Spleen (tissue), 11 donors: ENCODE measurements around the gene ELN. TPM values are rescaled to one million over a fixed set of nuclear protein-coding genes. Genes with fewer than 3 reads are reported as not detected.
A peak's percentile ranks its signal among the peaks of the same experiment; 100 is the strongest.

Experiments
- DNase-seq: peaks from one replicate; pipeline ENCODE4 v3.0.0-alpha.2; 2020
- H3K27ac ChIP-seq, 8 donors: fragments of 200-600 bp; sonication (generic) in 7 of 8; 1 replicate in 4 of 8; 2 replicates in 4 of 8; pipeline versions ENCODE4 v1.5.0 to v1.8.0; 2016 to 2021; ENCODE audit warnings: inconsistent platforms in 4 of 8, mild to moderate bottlenecking in 4 of 8, moderate library complexity in 1 of 8
- H3K27me3 ChIP-seq, 7 donors: fragments of 200-600 bp; sonication (generic) in 6 of 7; replicated peaks in 1 of 7; 1 replicate in 4 of 7; 2 replicates in 3 of 7; pipeline versions ENCODE4 v1.5.0 to v1.8.0; 2016 to 2021; ENCODE audit warnings: inconsistent platforms in 3 of 7, mild to moderate bottlenecking in 1 of 7
- H3K36me3 ChIP-seq, 6 donors: fragments of 200-600 bp; sonication (generic) in 5 of 6; 1 replicate in 4 of 6; 2 replicates in 2 of 6; pipeline versions ENCODE4 v1.5.0 to v1.8.0; 2016 to 2021; ENCODE audit warnings: inconsistent platforms in 2 of 6
- H3K4me1 ChIP-seq, 6 donors: fragments of 200-600 bp; sonication (generic) in 5 of 6; 1 replicate in 3 of 6; 2 replicates in 3 of 6; pipeline versions ENCODE4 v1.5.0 to v1.8.0; 2016 to 2021; ENCODE audit warnings: inconsistent platforms in 3 of 6
- H3K4me3 ChIP-seq, 8 donors: fragments of 200-600 bp; sonication (generic) in 7 of 8; 1 replicate in 4 of 8; 2 replicates in 4 of 8; pipeline versions ENCODE4 v1.5.0 to v1.8.0; 2016 to 2021; ENCODE audit warnings: inconsistent platforms in 4 of 8, mild to moderate bottlenecking in 4 of 8, moderate library complexity in 2 of 8
- H3K9me3 ChIP-seq, 8 donors: fragments of 200-600 bp; sonication (generic) in 7 of 8; 1 replicate in 4 of 8; 2 replicates in 4 of 8; pipeline versions ENCODE4 v1.5.0 to v1.8.0; 2016 to 2021; ENCODE audit warnings: inconsistent platforms in 4 of 8
- POLR2A ChIP-seq, 3 donors: fragments of 450-650 bp; IDR thresholded peaks; one replicate each; pipeline ENCODE4 v1.5.1; 2017; ENCODE audit warnings: antibody characterized with exemption in 3 of 3, mild to moderate bottlenecking in 1 of 3
- POLR2AphosphoS5 ChIP-seq, 3 donors: sonication (generic); formaldehyde crosslinking; IDR thresholded peaks; one replicate each; pipeline ENCODE4 v1.5.1; 2017; ENCODE audit warnings: antibody characterized with exemption in 3 of 3
- WGBS, 5 donors: extraction: QIAGEN DNeasy Blood & Tissue Kit in 3 of 5; methylation state at CpG; one replicate each; pipeline versions ENCODE4 v1.1.5 to v1.1.7; 2013 to 2018; 5-methylcytosine and 5-hydroxymethylcytosine counted together
- intact Hi-C: fragments of 100-400 bp; cut with DNase I; formaldehyde crosslinking; loops from one replicate; pipeline ENCODE4 v1.15.0; 2023; ENCODE audit warnings: low total_unique reads
- polyA plus RNA-seq, 3 donors: library from polyadenylated mRNA; stranded (reverse); fragments of 200-250 nt; gene quantifications; one replicate each; pipeline ENCODE4 v1.2.1, GENCODE V29; 2013
- total RNA-seq, 7 donors: library from RNA; depleted of rRNA in 3 of 7; stranded (reverse); fragments of >200 nt in 3 of 7; fragmentation: NEBNext Ultra II Directional in 4 of 7; extraction: Animal tissue kit (Norgen Biotek cat#: 25700) in 4 of 7; gene quantifications; one replicate each; pipeline versions ENCODE4 v1.1.0 to v1.2.1, GENCODE V29; 2016 to 2021
- TF ChIP-seq, protein P1 (sequence below), 11 experiments: fragments of 200-600 bp in 7 of 11; fragments of 450-650 bp in 4 of 11; sonication (generic) in 4 of 11; IDR thresholded peaks in 8 of 11; conservative IDR thresholded peaks in 3 of 11; 1 replicate in 7 of 11; 2 replicates in 4 of 11; pipeline versions ENCODE4 v1.4.0 to v1.8.0; 2016 to 2021; ENCODE audit warnings: antibody characterized with exemption in 11 of 11, inconsistent platforms in 4 of 11, mild to moderate bottlenecking in 1 of 11
- donor health status: healthy with polysubstance abuse.
- donor health status: DM: no; HTN: no; CAD: no; lungs with moderate emphysema.
- donor health status: DM: no; HTN: no; CAD: no.
- donor health status: Bipolar disorder and iron deficiency.
- donor health status: healthy.
- donor health status: DM: no; HTN: no; CAD: no.
- donor health status: DM: yes; HTN: yes; CAD: no.

ELN gene
- total and polyA plus RNA-seq, 10 donors, result 11.1 to 94.7 (median 35.3) TPM

DNA sequence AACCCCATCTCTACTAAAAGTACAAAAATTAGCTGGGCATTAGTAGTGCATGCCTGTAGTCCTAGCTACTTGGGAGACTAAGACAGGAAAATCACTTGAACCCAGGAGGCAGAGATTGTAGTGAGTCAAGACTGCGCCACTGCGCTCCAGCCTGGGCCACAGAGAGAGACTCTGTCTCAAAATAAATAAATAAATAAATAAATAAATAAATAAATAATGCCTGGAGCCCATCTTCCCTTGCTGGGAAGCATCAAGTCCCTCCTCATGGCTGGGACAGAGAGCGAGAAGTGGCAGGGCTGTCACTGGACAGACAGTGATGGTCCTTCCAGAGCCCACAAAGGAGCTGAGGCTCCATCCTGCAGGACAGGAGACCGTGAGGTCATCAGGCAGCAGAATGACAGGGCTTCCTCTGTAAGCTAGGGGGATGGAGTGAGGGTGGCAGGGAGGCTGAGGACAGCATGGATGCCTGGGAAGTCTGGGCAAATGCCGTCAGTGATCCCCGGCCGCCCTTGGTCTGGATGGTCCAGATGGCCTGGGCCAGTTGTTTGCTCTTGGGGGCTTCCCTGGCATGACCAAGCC lies 36.4 kb upstream of the ELN start:
- intact Hi-C loops, result no loop called here
- 82 to 95% (median 92%) methylated on average over 7 of the region's 7 CpGs for WGBS, 5 donors
- TF ChIP-seq POLR2AphosphoS5 (IDR thresholded peaks at IDR 0.05), result no peak
- TF ChIP-seq, protein P1, sequence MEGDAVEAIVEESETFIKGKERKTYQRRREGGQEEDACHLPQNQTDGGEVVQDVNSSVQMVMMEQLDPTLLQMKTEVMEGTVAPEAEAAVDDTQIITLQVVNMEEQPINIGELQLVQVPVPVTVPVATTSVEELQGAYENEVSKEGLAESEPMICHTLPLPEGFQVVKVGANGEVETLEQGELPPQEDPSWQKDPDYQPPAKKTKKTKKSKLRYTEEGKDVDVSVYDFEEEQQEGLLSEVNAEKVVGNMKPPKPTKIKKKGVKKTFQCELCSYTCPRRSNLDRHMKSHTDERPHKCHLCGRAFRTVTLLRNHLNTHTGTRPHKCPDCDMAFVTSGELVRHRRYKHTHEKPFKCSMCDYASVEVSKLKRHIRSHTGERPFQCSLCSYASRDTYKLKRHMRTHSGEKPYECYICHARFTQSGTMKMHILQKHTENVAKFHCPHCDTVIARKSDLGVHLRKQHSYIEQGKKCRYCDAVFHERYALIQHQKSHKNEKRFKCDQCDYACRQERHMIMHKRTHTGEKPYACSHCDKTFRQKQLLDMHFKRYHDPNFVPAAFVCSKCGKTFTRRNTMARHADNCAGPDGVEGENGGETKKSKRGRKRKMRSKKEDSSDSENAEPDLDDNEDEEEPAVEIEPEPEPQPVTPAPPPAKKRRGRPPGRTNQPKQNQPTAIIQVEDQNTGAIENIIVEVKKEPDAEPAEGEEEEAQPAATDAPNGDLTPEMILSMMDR (IDR thresholded peaks at IDR 0.05 in 8 of 11, conservative IDR thresholded peaks at IDR 0.05 in 3 of 11), result no peak
- Histone ChIP-seq H3K27me3 (no peaks in the 10 kb centered on the region), H3K36me3 (no peaks in the 10 kb centered on the region), H3K4me1 (no peaks in the 10 kb centered on the region), H3K4me3 (no peak overlapping the region), H3K9me3 (peaks cover 0 to 23% (median 14%) of the 10 kb centered on the region in 8 donors), H3K27ac (peak overlapping the region in 7 of 8 donors; percentile 22 to 58 (median 41))
- no peak for DNase-seq

DNA sequence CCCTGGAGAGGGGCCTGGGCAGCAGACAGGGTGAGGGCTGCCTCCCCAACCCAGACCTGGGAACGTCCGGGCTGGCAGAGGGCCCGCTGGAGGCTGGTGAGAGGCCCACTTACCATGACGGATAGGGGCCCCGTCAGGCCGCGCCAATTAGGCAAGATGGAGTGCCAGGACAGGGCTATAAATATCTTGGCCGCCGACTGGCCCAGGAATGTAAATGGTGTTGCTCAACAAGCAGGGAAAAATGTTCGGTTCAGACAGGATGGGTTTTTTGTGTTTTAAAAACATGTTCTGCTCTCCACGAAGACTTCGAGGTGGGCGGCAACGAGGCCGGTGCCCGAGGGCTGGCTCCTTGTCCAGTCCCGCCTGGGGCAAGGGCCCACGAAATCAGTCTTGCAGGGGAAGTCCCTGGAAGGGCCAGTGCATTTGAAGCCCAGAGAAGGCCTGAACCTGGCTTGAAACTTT lies 35.8 kb upstream of the ELN start:
- peak; percentile 52 to 57 (median 54) for TF ChIP-seq POLR2AphosphoS5 (IDR thresholded peaks at IDR 0.05)
- TF ChIP-seq, protein P1 (IDR thresholded peaks at IDR 0.05 in 8 of 11, conservative IDR thresholded peaks at IDR 0.05 in 3 of 11), result no peak
- Histone ChIP-seq H3K27me3 (no peaks in the 10 kb centered on the region), H3K36me3 (no peaks in the 10 kb centered on the region), H3K27ac (peak overlapping the region in 7 of 8 donors; percentile 25 to 58 (median 41)), H3K9me3 (peaks cover 0 to 23% (median 14%) of the 10 kb centered on the region in 8 donors), H3K4me3 (no peak overlapping the region), H3K4me1 (no peaks in the 10 kb centered on the region)
- intact Hi-C loops, result no loop called here
- no peak for DNase-seq
- 65 to 86% (median 80%) methylated on average over 18 of the region's 18 CpGs for WGBS, 5 donors

DNA sequence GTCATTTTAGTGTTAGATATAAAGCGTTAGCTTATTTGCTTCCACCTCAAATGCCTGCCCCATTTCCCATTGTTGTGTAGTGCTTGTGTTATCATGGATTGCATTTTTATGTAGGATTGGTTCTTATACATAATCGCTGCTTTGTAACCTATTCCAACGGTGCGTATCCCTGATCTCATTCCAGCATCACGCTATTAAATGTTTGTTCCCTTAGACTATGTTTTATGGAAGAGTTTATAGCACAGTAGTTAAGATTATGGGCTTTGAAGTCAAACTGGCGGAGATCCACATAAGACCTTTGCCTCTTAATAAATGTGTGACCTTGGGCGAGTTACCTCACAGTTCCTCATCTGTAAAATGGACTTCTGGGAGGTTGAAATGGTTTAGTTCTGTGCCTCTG lies 34.0 kb upstream of the ELN start:
- DNase-seq, result no peak
- Histone ChIP-seq H3K27ac (no peak overlapping the region), H3K4me1 (peaks cover 0 to under 1% (median 0%) of the 10 kb centered on the region in 6 donors), H3K4me3 (no peak overlapping the region), H3K9me3 (peaks cover 0 to 23% (median 14%) of the 10 kb centered on the region in 8 donors), H3K27me3 (peaks cover 0 to 4% (median 0%) of the 10 kb centered on the region in 7 donors), H3K36me3 (no peaks in the 10 kb centered on the region)
- TF ChIP-seq POLR2AphosphoS5 (IDR thresholded peaks at IDR 0.05), result no peak
- TF ChIP-seq POLR2A (IDR thresholded peaks at IDR 0.05), result no peak
- TF ChIP-seq, protein P1 (IDR thresholded peaks at IDR 0.05 in 8 of 11, conservative IDR thresholded peaks at IDR 0.05 in 3 of 11), result no peak
- intact Hi-C loops, result no loop called here
- 93 to 95% (median 94%) methylated on average over 7 of the region's 7 CpGs for WGBS, 5 donors

DNA sequence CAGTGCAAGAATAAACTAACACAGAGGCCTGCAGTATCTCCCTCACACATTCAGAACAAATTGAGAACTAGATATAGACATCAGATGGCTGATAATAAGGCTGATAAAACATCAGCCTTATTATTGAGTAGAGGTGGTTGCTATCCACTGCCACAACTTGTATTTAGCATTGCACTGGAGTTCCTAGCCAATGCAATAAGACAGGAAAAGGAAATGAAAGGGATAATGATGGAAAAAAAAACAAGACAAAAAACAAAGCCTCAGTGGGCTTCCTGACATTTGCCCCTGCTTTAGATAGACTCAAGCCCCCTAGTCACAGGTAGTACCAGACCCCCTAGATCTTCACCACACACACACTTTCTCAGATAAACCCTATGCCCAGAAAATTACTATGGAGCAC lies 33.2 kb upstream of the ELN start:
- peaks cover 0 to 4% (median 0%) of the 10 kb centered on the region in 7 donors for H3K27me3 ChIP-seq
- DNase-seq, result no peak
- no peak overlapping the region for H3K4me3 ChIP-seq
- intact Hi-C loops, result no loop called here
- no peaks in the 10 kb centered on the region for H3K36me3 ChIP-seq
- no peak for TF ChIP-seq POLR2AphosphoS5 (IDR thresholded peaks at IDR 0.05)
- TF ChIP-seq, protein P1 (IDR thresholded peaks at IDR 0.05 in 8 of 11, conservative IDR thresholded peaks at IDR 0.05 in 3 of 11), result no peak
- no peak for TF ChIP-seq POLR2A (IDR thresholded peaks at IDR 0.05)
- peaks cover 0 to 8% (median 0%) of the 10 kb centered on the region in 6 donors for H3K4me1 ChIP-seq
- H3K27ac ChIP-seq, result no peak overlapping the region
- H3K9me3 ChIP-seq, result peaks cover 0 to 23% (median 14%) of the 10 kb centered on the region in 8 donors
